Effector CD8-positive, alpha-beta T cell (primary cell): ENCODE data around the gene TRHDE.

Experiments
- DNase-seq: peaks from one replicate; lab custom pipeline; 2025; lab: John Stamatoyannopoulos, UW

TRHDE gene

DNA sequence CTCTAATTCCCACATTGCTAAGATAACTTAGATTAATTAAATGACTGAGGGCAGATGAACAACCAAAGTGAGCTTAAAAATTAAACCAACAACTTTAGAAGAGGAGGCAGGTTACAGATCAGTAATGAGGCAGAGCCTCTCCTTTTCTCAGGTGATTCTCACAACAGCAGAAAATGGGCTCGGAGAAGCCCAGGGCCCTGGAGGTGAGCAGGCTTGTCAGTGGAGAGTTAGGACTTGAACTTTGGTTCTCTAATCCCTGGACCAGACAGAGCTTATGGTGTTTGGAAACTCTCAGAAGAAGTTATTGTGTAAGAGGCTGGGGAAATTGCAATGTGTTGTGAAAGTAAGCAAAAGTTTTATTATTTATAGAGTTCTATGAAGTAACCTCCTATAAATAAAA, 2.8 kb downstream of the TRHDE start:
- no peak for DNase-seq

DNA sequence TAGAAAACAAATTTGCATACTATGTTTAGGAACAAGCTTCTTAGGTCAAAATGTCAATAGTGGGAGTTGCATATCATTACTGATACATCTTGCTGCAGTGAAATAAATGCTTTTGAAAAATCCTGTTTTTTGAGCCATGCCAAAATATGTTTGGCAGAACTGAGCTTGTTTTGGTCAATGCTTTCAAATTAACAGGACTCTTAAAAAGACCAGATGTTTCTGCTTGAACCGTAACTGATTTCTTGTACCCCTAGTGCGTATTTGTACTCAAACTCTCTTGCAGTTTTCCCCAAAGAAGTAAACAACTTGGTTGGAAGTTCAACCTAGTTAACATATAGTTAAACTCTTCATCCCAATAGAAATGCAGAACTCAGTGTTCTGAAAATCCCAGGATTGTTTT, 3.4 kb downstream of the TRHDE start:
- no peak for DNase-seq

DNA sequence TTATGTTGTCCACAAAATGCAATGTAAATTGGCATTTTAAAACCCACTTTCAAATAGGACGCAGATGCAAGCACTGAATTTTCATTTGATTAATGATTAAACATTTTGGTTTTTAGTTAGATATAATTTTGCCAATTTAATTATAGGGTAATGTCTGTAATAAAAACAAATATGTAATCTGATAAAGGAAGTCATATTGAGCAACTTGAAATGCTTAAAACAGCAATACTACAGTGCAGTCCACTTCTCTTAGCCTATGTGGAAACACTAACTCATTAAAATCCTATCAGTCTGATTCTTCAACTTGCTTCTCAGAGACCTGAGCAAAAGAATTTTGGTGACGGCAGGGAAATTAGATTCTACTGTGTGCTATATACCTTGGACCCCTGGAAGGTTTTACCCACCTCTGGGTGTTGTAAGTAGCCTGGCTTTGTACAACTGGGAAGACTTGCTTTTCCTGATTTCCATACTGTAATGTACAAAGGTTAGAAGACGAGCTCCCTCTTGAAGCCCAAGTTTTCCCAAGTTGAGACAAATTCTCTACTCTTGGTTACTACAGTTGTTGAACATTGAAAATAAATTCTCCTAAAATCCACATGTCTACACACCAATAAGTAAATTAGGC, 4.1 kb downstream of the TRHDE start:
- no peak for DNase-seq

DNA sequence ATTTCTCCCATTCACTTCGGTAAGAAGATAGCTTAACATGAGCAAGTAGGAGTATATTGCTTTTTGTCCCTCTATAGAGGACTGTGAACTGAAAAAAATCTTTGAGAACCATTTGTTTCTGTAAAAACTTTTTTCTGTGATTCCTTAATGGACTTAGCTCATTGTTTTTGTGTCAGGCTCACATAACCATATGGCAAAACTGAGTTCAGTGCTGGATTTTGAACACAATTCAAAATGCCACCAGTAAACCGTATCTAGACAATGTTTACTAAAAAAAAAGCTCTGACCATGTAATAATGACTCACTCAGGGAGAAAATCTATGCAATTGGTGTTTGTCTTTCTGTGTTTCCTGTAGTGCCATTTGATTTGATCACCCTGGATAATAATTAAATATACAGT, 5.2 kb downstream of the TRHDE start:
- no peak for DNase-seq

DNA sequence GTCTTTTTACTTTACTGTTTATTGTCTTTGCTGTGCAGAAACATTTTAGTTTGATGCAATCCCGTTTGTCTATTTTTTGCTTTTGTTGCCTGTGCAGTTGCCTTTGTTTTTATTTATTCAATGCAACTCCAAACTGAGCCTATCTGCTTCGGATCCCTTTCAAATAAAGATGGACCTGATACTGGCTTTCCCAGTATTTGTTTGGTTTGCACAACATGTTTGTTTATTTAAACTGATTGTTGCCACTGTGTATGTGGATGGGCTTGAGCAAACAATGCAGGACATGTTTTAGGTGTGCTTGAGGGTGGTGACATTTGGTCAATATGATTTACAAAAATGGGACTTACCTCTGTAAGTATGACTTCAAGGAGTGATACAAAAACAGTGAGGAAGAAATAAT, 6.7 kb downstream of the TRHDE start:
- DNase-seq, result no peak

DNA sequence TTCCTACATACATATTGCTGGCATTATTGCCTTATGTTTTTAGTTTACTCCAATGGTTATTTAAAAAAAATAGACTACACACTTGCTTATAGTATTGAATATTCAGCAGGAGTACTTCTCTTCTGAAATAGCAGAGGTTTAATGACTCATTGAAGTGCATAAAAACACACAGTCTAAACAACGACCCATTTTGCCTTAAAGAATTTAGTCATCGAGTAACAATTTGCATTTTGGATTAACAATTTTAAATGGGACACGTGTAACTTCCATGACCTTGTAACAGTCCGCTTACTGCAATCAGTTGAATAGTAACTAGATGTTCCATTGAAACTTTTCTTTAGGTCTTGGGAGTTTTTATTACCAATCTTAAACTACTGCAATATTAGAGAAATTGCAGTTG, 9.0 kb downstream of the TRHDE start:
- DNase-seq, result no peak

DNA sequence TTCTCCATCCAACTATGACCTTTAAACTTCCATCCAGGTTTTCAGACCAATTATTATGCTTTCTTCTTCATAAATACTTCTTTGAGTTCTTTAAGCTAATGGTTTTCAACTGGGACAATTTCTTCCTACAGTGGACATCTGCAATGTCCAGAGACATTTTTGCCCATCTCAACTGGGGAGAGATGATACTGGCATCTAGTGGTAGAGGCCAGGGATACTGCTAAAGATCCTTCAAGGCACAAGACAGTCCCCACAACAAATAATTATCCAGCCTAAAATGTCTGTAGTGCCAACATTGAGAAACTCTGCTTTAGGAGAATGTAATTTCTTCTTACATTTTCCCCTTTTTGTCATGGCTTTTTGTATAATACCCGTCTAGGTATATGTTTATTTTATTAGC, 10.6 kb downstream of the TRHDE start:
- no peak for DNase-seq

DNA sequence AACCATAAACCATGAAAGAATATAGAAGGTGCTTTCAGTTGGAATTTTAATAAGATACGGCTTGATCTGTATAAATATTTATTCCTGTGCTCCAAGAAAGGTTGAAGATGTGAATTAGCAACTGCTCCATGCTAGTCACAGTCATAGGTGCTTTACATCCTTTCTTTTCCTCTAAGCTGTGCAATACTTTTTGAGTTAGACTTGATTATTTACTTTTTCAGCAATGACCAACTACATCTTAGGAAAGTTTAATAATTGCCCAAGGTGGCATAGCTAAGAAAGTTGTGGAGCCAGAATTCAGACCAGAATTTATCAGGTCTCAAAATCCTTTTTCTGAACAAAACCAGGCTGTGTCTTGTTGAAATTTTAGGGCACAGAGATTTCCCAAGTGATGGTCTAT, 13.7 kb downstream of the TRHDE start:
- DNase-seq, result no peak

DNA sequence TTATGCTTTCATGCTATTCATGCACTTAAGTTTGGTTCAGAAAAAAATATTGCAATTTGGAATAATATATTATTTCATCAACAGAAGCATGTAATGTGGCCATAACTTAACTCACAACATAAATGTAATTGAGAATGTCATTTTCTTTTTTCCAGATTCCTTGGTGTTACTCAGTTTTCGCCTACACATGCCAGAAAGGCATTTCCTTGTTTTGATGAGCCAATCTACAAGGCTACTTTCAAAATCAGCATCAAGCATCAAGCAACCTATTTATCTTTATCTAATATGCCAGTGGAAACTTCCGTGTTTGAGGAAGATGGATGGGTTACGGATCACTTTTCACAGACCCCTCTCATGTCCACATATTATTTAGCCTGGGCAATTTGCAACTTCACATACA, 14.4 kb downstream of the TRHDE start:
- no peak for DNase-seq

DNA sequence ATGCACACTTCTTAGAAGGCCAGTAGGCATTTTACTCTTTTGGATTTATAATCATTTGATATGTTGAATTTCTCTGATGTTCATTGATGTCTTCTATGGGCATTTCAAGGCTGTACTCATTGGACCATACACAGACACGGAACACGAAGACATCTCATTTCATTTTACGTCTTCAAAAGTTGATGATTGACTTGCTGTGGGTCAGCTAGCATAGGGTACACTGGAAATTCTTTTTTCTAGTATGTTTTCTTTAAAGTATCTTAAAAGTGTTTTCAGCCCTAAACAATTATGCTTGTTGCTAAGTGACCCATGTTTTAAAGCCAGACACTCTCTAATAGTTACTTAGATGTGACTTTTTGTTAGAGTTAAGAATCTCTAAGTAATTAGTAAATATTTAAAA, 16.3 kb downstream of the TRHDE start:
- no peak for DNase-seq

DNA sequence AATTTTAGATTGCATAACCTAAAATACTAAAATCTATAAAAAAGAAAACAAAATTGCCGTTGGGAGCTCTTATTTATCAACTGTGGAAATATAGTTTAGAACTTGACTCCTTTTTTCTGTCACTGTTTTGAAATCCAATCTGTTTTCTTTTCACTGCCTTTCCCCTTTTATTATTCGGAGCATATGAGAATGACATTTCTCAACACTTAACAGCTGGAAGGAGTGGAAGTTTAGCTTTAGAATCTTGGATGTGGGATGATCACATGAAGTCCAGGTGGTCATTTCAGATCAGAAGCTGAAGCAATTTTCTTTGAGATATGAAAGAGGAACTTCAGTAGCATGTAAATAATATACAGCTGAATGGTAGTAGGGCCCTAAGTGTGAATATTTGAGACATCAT, 16.7 kb downstream of the TRHDE start:
- DNase-seq, result no peak

DNA sequence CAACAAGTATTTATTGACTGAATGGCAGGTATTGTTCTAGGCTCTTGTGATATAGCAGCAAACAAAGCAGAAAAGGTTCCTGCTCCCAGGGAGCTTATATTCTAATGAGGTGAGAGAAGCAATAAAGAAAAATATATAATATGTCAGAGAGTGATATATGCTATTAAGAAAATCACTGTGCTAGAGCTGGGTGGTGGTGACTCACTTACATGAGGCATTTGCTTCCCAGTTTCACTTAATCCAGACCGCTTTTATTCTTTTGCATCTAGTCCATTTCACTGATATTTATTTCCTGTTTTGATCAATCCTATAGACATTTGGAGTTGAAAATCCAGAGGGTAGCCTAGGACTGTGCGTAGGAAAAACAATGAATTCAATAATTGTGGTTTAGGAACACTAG, 17.5 kb downstream of the TRHDE start:
- no peak for DNase-seq

DNA sequence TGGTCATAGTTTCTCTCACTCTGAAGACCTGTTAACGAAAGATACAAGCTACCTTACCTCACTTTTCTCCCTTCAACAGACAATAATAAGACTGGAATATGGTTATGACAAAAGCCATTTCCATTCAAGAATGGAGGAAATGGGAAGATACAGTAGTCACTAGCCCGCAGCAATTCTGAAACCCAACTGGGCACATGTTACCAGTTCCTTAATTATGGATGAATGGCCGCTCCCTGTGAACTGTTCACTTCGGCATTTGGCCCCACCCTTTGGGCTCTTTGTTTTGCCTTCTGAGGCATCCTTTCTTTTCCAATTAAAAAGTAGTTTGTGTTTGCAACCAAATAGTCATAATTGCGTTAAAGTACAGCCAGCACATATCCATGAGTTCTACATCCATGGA, 19.0 kb downstream of the TRHDE start:
- no peak for DNase-seq

DNA sequence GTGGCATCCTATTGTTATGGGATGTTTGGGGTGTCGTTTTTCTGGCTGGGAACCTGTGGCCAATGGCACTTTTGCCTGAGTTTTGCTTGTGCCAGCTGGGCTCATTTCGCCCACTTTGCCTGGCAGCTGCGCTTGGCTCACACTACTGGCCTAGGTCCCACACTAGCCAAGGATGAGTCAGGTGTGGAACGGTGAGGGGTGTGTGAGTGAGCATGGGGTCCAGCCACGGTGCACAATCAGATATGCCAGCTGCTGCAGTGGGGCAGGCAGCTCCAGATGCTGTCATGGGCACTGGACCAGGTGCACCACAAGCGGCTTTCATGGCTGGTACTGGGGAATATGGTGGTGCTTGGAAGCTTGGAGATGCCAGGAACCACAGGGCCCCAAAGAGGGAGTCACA, 21.5 kb downstream of the TRHDE start:
- no peak for DNase-seq

DNA sequence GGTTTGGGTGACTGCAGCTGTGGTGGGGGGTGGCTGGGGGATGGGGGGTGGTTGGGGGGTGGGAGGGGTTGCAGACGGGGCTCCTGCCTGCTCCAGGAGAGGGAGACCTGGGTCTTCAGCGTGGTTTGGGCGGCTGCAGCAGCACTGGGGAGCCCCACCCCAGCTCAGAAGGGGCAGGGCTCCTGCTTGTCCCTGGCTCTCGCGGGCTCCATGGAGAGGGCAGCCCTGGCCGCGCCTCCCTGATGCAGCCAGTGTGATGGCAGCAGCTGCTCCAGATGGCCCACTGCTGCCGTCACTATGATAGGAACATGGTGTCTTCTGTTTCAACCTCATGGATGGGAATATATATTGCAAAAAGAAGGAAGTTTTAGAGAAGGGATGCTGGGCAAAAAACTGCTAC, 22.9 kb downstream of the TRHDE start:
- no peak for DNase-seq

DNA sequence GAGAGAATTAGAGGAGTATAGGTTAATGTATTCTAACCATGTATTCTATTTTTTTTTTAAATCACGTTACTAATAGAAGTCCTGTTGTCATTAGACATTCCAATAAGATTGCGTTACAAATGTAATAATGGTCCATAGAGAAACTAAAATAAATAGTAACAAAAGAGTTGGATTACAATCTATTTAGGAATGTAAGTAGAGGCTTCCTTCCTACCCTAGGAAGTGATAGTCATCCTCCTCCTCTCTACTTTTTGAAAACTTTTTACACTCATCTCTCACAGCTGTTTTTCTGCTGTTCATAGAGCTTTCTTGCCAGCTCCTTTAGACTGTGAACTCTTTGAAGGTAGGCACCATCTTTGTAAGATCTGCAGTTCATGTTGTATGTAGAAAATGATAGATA, 23.6 kb downstream of the TRHDE start:
- no peak for DNase-seq

DNA sequence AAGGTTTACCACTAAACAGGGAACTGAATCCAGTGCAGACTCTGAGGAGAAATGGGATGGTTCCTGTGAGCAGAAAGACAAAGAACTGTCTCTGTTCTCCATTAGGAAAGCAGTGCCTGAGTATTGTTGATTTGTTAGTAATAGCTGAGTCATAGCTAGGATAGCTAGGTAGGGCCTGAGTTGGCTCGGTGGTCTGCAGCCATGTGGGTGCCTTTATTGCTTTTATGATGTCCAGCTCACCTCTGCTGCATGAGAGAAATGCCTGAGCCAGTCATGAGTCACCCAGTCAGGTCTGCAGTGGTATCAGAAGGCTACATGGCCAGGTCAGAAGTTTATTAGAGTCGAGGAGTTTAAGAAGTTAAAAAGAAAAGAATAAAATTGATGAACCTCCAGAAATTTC, 24.2 kb downstream of the TRHDE start:
- DNase-seq, result no peak

DNA sequence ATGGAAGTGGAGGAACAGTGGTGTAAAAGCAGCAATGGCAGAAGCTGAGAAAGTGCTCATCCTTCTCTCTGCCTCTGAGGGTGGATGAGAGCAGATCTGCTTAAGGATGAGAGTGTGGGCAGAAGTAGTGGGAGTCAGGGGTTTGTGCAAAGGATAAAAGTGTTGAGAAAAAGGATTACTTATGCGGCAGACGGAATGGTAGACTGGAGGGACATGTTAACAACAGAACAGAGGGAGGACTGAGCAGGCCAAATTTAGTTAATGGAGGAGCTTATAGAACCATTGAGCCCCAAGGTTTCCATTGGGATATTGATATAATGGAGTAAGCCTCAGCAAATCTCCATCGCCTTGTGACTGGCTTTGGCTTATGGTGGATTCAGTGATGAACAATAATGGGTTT, 25.5 kb downstream of the TRHDE start:
- DNase-seq, result no peak

DNA sequence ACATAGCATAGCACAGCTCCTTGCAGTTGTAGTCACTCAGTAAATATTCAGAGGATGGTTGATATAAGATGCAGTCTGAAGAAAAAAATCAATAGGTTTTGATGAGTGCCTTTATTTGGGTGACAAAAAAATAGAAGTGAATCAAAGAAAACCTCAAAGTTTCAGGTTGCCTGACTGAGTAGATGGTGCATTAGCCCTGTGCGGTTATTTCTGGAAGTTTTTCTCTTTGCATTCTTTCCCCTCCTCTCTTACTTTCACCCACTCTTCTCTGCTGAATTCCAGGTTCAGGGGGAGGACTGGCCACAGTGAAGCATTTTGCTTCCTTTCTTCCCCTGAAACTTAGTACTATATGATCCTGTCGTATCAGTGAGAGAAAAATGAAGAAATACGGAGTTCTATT, 28.6 kb downstream of the TRHDE start:
- DNase-seq, result no peak

DNA sequence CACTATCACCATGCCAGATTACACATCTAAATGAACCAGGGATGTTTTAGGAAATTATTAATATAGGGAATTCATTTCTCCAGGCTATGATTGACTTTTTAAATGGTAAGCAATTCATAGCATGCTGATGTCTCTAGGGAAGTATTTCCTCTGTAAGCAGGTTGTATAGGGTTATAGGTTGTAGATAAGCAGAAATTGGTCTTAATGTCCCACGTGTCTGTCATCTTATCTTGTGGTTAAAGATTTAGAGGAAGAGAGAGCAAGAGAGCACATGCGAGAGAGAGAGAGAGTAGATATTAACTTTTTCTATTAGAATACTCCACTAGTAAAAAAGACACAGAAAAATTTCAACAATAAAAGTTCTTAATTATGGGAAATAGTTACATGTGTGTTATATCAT, 32.6 kb downstream of the TRHDE start:
- DNase-seq, result no peak

DNA sequence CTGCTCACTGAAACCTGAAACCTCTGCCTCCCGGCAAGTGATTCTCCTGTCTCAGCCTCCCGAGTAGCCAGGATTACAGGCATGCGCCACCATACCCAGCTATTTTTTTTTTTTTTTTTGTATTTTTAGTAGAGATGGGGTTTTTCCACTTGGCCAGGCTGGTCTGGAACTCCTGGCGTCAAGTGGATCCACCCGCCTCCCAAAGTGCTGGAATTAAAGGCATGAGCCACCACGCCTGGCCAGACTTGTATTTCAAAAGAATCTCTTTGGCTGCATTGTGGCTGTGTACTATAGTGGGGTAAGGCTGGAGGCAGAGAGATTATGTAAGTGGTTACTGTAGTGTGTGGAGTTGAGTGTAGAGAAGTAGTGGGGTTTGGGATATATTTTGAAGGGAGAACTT, 35.1 kb downstream of the TRHDE start:
- no peak for DNase-seq

DNA sequence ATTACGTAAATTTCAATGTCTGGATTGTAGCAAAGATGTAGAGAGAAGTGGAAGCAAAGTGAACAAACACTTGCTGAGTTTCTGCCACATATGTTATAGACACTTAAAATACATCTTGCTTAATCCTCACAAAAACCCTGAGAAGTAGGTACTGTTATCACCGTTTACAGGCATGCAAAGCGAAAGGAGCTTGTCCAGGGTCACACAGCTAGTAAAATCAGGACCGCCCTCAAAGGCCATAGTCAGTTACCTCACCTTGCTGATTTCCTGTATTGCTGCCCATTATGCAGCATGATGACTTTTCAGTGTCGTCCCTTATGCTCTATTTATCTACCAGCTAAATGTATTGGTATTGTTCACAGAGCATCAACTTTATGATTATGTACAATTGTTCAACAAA, 39.8 kb downstream of the TRHDE start:
- no peak for DNase-seq

DNA sequence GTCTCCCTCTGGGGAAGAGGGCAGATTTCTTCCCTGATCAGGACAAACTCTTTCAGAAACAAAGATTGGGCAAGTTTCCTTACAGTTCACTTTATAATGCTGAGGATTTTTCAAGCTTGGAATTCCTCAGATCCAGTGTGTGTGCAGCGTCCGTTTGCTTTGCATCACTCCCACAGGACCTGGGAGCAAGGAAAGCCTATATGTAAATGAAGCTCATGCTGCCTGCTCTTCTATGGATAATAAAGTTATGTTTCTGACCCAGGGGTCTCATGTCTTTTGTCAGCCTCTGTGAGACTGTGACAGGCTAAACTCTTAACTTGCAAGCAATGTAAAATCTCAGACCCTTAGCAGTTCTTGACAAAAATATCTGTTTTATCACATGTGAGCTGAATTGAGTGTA, 41.6 kb downstream of the TRHDE start:
- no peak for DNase-seq

DNA sequence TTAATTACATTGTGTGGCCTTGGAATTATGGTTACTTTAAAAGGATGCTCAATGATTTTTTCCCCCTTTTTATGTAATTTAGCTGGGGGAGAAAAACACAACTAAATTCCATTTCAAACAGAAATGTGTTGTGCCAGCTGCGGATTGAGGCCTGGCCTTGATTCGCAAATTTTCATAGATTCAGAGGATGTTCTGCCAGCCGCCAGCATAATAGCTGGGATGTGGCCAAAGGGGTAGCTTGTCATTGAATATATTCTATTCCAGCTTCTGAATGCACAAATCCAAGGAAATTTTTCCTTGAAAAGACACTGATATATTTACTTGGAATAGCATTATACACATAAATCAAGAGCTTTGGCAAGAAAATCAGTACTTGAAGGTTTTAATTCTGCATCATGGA, 43.7 kb downstream of the TRHDE start:
- DNase-seq, result no peak

DNA sequence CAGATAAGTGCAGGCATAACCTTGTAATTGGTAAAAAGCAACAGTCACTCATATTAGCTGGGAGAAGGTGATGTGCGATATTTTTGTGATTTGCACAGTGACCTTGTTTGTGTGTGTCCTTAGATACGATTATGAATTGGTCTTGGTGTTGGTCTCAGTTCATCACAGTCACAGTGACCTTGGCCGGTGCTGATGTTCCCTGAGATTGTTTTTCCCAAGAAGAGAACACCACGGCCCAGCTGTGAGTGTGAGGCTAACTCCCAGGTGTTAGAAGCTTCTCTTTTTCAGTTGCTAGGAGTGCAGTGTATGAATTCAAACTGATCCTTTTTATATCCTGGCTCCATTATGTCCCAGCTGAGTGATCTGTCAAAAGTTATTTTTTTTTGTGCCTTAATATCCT, 46.2 kb downstream of the TRHDE start:
- no peak for DNase-seq
